Heart left ventricle (tissue), 13 donors: ENCODE data around the gene ATRNL1.

Experiments used
- CTCF ChIP-seq, 12 donors: fragments of 200-600 bp; sonication (generic) in 4 of 12; IDR thresholded peaks; one replicate each; pipeline versions ENCODE4 v1.5.0 to v1.8.0; 2018 to 2022; ENCODE audit warnings: antibody characterized with exemption in 12 of 12, mild to moderate bottlenecking in 5 of 12
- POLR2A ChIP-seq, 2 donors: fragments of 450-650 bp; IDR thresholded peaks; one replicate each; pipeline ENCODE4 v1.6.1; 2017; ENCODE audit warnings: antibody characterized with exemption in 2 of 2, mild to moderate bottlenecking in 2 of 2, moderate library complexity in 2 of 2
- donor health status: ischemic (EF 13 %, LVEDD 7.1; RV severe dilation, severe dysfunction).
- donor health status: DM: no; HTN: yes; CAD: no.
- donor health status: DM: no; HTN: no; CAD: no.
- donor health status: ischemic (EF 25% LVEDD 6.9; RV normal size, moderate dysfunction).
- donor health status: ischemic (EF 25% LVEDD 5.7; RV mildly dilated, moderate dysfunction).
- donor health status: ischemic (EF 35%, LVEDD 5.7; RV mildly dilated, moderate dysfunction).
- donor health status: nonischemic (EF 11% LVEDD 7.7; RV severe dilation, severe dysfunction).
- donor health status: DM: yes; HTN: yes; CAD: no.
- donor health status: PGD.
- donor health status: ischemic (EF 29% LVEDD 5.4; RV normal size, mild dysfunction).
- donor health status: nonischemic (EF 23%, LVEDD 6.1; RV moderate dilation, normal function).

- TF ChIP-seq CTCF (IDR thresholded peaks at IDR 0.05) (no peak), POLR2A (IDR thresholded peaks at IDR 0.05) (no peak)
Observed at GRCh38 chr10:115514895-115515294, 421.7 kb downstream of the ATRNL1 start.
